H9 (cell line): ENCODE results near the gene GCN1. TPM values are rescaled to one million over a fixed set of nuclear protein-coding genes. Genes with fewer than 3 reads are reported as not detected.
A peak's percentile ranks its signal among the peaks of the same experiment; 100 is the strongest.

ENCODE experiments used
- DNase-seq: peaks from one replicate; pipeline ENCODE4 v3.0.0-alpha.2; 2017
- H2AFZ ChIP-seq: one replicate; pipeline ENCODE4 v1.6.1; 2013; ENCODE audit warnings: mild to moderate bottlenecking, low read length, control low read depth, moderate library complexity
- H2AK5ac ChIP-seq: 2 replicates; pipeline ENCODE4 v1.6.1; 2013; ENCODE audit warnings: low read length, control low read depth, mixed read lengths; ENCODE audit not compliant: insufficient read length
- H2BK120ac ChIP-seq: one replicate; pipeline ENCODE4 v1.6.1; 2013; ENCODE audit warnings: low read depth, mild to moderate bottlenecking, low read length, control low read depth, inconsistent platforms; ENCODE audit not compliant: poor library complexity, severe bottlenecking
- H2BK12ac ChIP-seq: 2 replicates; pipeline ENCODE4 v1.6.1; 2013; ENCODE audit warnings: low read length, control low read depth, mixed read lengths, low read depth; ENCODE audit not compliant: insufficient read length
- H2BK15ac ChIP-seq: 2 replicates; pipeline ENCODE4 v1.6.1; 2013; ENCODE audit warnings: low read depth, low read length, control low read depth
- H2BK20ac ChIP-seq: one replicate; pipeline ENCODE4 v1.6.1; 2013; ENCODE audit warnings: low read depth, mild to moderate bottlenecking, low read length, control low read depth, inconsistent platforms; ENCODE audit not compliant: poor library complexity, severe bottlenecking
- H2BK5ac ChIP-seq: 2 replicates; pipeline ENCODE4 v1.6.1; 2013; ENCODE audit warnings: low read length, control low read depth, mixed read lengths; ENCODE audit not compliant: insufficient read length
- H3K14ac ChIP-seq: 2 replicates; pipeline ENCODE4 v1.6.1; 2013; ENCODE audit warnings: low read length, control low read depth; ENCODE audit not compliant: insufficient read depth
- H3K18ac ChIP-seq: 2 replicates; pipeline ENCODE4 v1.6.1; 2013; ENCODE audit warnings: low read depth, mild to moderate bottlenecking, mixed read lengths, low read length, control low read depth; ENCODE audit not compliant: insufficient read length
- H3K23ac ChIP-seq: 2 replicates; pipeline ENCODE4 v1.6.1; 2013; ENCODE audit warnings: low read length, control low read depth, mixed read lengths, low read depth; ENCODE audit not compliant: insufficient read length
- H3K23me2 ChIP-seq: 2 replicates; pipeline ENCODE4 v1.6.1; 2013; ENCODE audit warnings: low read depth, mild to moderate bottlenecking, mixed read lengths, low read length, control low read depth; ENCODE audit not compliant: insufficient read length, poor library complexity, severe bottlenecking
- H3K27ac ChIP-seq: 2 replicates; pipeline ENCODE4 v1.5.1; 2013; ENCODE audit warnings: low read length, control low read depth, mixed read lengths, low read depth; ENCODE audit not compliant: insufficient read length
- H3K27me3 ChIP-seq: 2 replicates; pipeline ENCODE4 v1.6.1; 2013; ENCODE audit warnings: low read length, control low read depth, inconsistent platforms; ENCODE audit not compliant: insufficient read depth
- H3K4ac ChIP-seq: 2 replicates; pipeline ENCODE4 v1.6.1; 2013; ENCODE audit warnings: low read depth, mild to moderate bottlenecking, control low read depth, inconsistent platforms, low read length, moderate library complexity
- H3K4me1 ChIP-seq: 2 replicates; pipeline ENCODE4 v1.6.1; 2013; ENCODE audit warnings: low read length, control low read depth, inconsistent platforms; ENCODE audit not compliant: insufficient read depth
- H3K4me2 ChIP-seq: 2 replicates; pipeline ENCODE4 v1.6.1; 2013; ENCODE audit warnings: low read length, control low read depth, mixed read lengths; ENCODE audit not compliant: insufficient read length, insufficient read depth
- H3K56ac ChIP-seq: 2 replicates; pipeline ENCODE4 v1.6.1; 2013; ENCODE audit warnings: low read depth, mild to moderate bottlenecking, mixed read lengths, low read length, control low read depth; ENCODE audit not compliant: insufficient read length
- H3K79me1 ChIP-seq: 2 replicates; pipeline ENCODE4 v1.6.1; 2013; ENCODE audit warnings: low read depth, mild to moderate bottlenecking, moderate library complexity, low read length, control low read depth, inconsistent platforms; ENCODE audit not compliant: insufficient read depth, poor library complexity, severe bottlenecking
- H3K79me2 ChIP-seq: 2 replicates; pipeline ENCODE4 v1.6.1; 2013; ENCODE audit warnings: low read length, control low read depth, inconsistent platforms; ENCODE audit not compliant: insufficient read depth
- H3K9ac ChIP-seq: 2 replicates; pipeline ENCODE4 v1.6.1; 2013; ENCODE audit warnings: low read length, control low read depth, mixed read lengths; ENCODE audit not compliant: insufficient read length; ENCODE audit errors: extremely low read depth
- H3K9me3 ChIP-seq: one replicate; pipeline ENCODE4 v1.6.1; 2013; ENCODE audit warnings: low read depth, low read length, inconsistent platforms; ENCODE audit not compliant: control insufficient read depth
- H3T11ph ChIP-seq: one replicate; pipeline ENCODE4 v1.6.1; 2013; ENCODE audit warnings: mild to moderate bottlenecking, low read length, control low read depth, inconsistent platforms
- H4K20me1 ChIP-seq: one replicate; pipeline ENCODE4 v1.6.1; 2013; ENCODE audit not compliant: control insufficient read depth, insufficient read length, insufficient read depth
- H4K5ac ChIP-seq: 2 replicates; pipeline ENCODE4 v1.6.1; 2013; ENCODE audit warnings: low read depth, mild to moderate bottlenecking, mixed read lengths, low read length, control low read depth; ENCODE audit not compliant: insufficient read length
- H4K8ac ChIP-seq: replicated peaks from 2 replicates; pipeline ENCODE4 v1.6.1; 2013; ENCODE audit warnings: low read length, control low read depth, mixed read lengths, low read depth; ENCODE audit not compliant: insufficient read length
- H4K91ac ChIP-seq: 2 replicates; pipeline ENCODE4 v1.6.1; 2013; ENCODE audit warnings: low read depth, mild to moderate bottlenecking, moderate library complexity, mixed read lengths, low read length, control low read depth; ENCODE audit not compliant: insufficient read length
- H3K27ac Mint-ChIP-seq, 3 experiments: 2 replicates in 2 of 3; 3 replicates in 1 of 3; pipeline ENCODE4 v1.8.0; 2020 to 2021; ENCODE audit warnings: mixed read lengths in 3 of 3, mild to moderate bottlenecking in 1 of 3, moderate library complexity in 1 of 3
- H3K27me3 Mint-ChIP-seq: 2 replicates; pipeline ENCODE4 v1.8.0; 2021; ENCODE audit warnings: low read depth, mild to moderate bottlenecking, moderate library complexity, mixed read lengths
- H3K36me3 Mint-ChIP-seq, 3 experiments: 2 replicates in 2 of 3; 3 replicates in 1 of 3; pipeline ENCODE4 v1.8.0; 2020 to 2021; ENCODE audit warnings: low read depth in 3 of 3, mixed read lengths in 3 of 3; ENCODE audit not compliant: insufficient read depth in 1 of 3
- H3K4me1 Mint-ChIP-seq, 2 experiments: 2 replicates each; pipeline ENCODE4 v1.8.0; 2020; ENCODE audit warnings: mixed read lengths in 2 of 2
- H3K4me3 Mint-ChIP-seq, 2 experiments: 2 replicates in 1 of 2; 3 replicates in 1 of 2; pipeline ENCODE4 v1.8.0; 2020 to 2021; ENCODE audit warnings: mild to moderate bottlenecking in 2 of 2, mixed read lengths in 2 of 2, moderate library complexity in 1 of 2
- H3K9me3 Mint-ChIP-seq, 2 experiments: 2 replicates in 1 of 2; 3 replicates in 1 of 2; pipeline ENCODE4 v1.8.0; 2020; ENCODE audit warnings: mild to moderate bottlenecking in 2 of 2, mixed read lengths in 2 of 2, moderate library complexity in 1 of 2
- WGBS: extraction: QIAGEN DNeasy Blood & Tissue Kit; methylation state at CpG from one replicate; pipeline ENCODE4 v1.1.7; 2013; ENCODE audit warnings: missing lambda C conversion rate, low lambda C conversion rate, mixed read lengths; ENCODE audit not compliant: insufficient read length; ENCODE audit errors: extremely low coverage; 5-methylcytosine and 5-hydroxymethylcytosine counted together
- total RNA-seq: library from RNA; stranded (reverse); gene quantifications from 2 replicates; pipeline ENCODE4 v1.2.1, GENCODE V29; 2021
- TF ChIP-seq, protein P1 (sequence below): fragments of 200-600 bp; sonication (generic); conservative IDR thresholded peaks from 3 replicates; pipeline ENCODE4 v1.8.0; 2021; ENCODE audit warnings: antibody characterized with exemption, mild to moderate bottlenecking

The GCN1 gene
- total RNA-seq, 1 experiment from 2014 or later, result 137 TPM

DNA sequence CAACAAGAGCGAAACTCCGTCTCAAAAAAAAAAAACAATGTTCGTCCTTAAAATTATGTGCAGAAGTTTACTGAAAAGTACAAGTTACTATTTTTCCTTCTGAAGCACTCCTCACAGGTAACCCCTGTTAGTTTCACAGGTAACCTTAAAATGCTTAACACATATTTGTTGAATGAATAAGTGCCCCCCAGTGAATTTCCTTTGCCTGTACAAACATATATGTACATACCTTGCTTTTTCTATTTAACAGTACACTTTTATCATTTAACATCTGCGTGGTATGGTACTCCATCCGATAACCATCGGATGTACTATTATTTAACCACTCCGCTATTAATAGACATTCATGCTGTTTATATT lies 76.6 kb downstream of the GCN1 start:
- Histone ChIP-seq H2BK20ac (no peak overlapping the region), H3T11ph (no peak overlapping the region), H4K8ac (no peak overlapping the region), H4K20me1 (peaks cover 3% of the 10 kb centered on the region), H2AK5ac (no peak overlapping the region), H2BK120ac (no peak overlapping the region), H3K18ac (no peak overlapping the region), H3K4me1 (peaks cover 6% of the 10 kb centered on the region), H3K27ac (no peak overlapping the region), H2BK5ac (no peak overlapping the region), H3K4me2 (peak overlapping the region; percentile 82), H3K23ac (no peak overlapping the region), H3K27me3 (no peaks in the 10 kb centered on the region), H2AFZ (no peak overlapping the region), H3K4ac (no peak overlapping the region), H4K91ac (no peak overlapping the region), H2BK15ac (no peak overlapping the region), H3K14ac (no peak overlapping the region), H3K79me2 (peaks cover 19% of the 10 kb centered on the region; the same call in 1 of the 2 replicates), H3K9ac (no peak overlapping the region), H2BK12ac (no peak overlapping the region), H3K56ac (no peak overlapping the region), H3K79me1 (peaks cover 2% of the 10 kb centered on the region), H3K9me3 (no peaks in the 10 kb centered on the region), H4K5ac (no peak overlapping the region), H3K23me2 (peaks cover 10% of the 10 kb centered on the region)
- no peak for DNase-seq
- WGBS, result no CpG with 5 or more reads among the region's 7 CpGs
- Mint-ChIP-seq H3K36me3 (peaks cover 10 to 29% (median 16%) of the 10 kb centered on the region in 3 experiments), H3K27ac (peak overlapping the region; percentile 47 to 97 (median 57); a peak in 5 of 7 replicates), H3K4me1 (peaks cover 24 to 26% of the 10 kb centered on the region in 2 experiments), H3K9me3 (no peaks in the 10 kb centered on the region; a peak in 1 of 5 replicates), H3K4me3 (peak overlapping the region; percentile 84 to 96), H3K27me3 (no peaks in the 10 kb centered on the region; the same call in 1 of the 2 replicates)
- TF ChIP-seq, protein P1, sequence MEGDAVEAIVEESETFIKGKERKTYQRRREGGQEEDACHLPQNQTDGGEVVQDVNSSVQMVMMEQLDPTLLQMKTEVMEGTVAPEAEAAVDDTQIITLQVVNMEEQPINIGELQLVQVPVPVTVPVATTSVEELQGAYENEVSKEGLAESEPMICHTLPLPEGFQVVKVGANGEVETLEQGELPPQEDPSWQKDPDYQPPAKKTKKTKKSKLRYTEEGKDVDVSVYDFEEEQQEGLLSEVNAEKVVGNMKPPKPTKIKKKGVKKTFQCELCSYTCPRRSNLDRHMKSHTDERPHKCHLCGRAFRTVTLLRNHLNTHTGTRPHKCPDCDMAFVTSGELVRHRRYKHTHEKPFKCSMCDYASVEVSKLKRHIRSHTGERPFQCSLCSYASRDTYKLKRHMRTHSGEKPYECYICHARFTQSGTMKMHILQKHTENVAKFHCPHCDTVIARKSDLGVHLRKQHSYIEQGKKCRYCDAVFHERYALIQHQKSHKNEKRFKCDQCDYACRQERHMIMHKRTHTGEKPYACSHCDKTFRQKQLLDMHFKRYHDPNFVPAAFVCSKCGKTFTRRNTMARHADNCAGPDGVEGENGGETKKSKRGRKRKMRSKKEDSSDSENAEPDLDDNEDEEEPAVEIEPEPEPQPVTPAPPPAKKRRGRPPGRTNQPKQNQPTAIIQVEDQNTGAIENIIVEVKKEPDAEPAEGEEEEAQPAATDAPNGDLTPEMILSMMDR, result no peak
